PFSK-1 (cell line): ENCODE results near the gene BIK.

Source experiments
- FOXP2 ChIP-seq: optimal IDR thresholded peaks from 2 replicates; pipeline ENCODE3; 2011; ENCODE audit warnings: borderline replicate concordance, control low read depth, inconsistent platforms; ENCODE audit not compliant: insufficient read depth; ENCODE audit errors: extremely low read length, extremely low read depth
- POLR2AphosphoS5 ChIP-seq: IDR thresholded peaks from 2 replicates; pipeline ENCODE4 v1.6.1; 2012; ENCODE audit warnings: low read depth, mild to moderate bottlenecking, control low read depth, low read length, moderate library complexity
- REST ChIP-seq, 2 experiments: IDR thresholded peaks; 2 replicates each; pipeline versions ENCODE4 v1.6.1 to v1.8.0; 2011 to 2012; ENCODE audit warnings: low read depth in 2 of 2, low read length in 2 of 2, control low read depth in 1 of 2, inconsistent platforms in 1 of 2, mild to moderate bottlenecking in 1 of 2, moderate library complexity in 1 of 2; ENCODE audit not compliant: insufficient read depth in 1 of 2
- SIN3A ChIP-seq: IDR thresholded peaks from 2 replicates; pipeline ENCODE4 v1.6.1; 2012; ENCODE audit warnings: mild to moderate bottlenecking, low read length, moderate library complexity, borderline replicate concordance; ENCODE audit not compliant: insufficient read depth
- TAF1 ChIP-seq: IDR thresholded peaks from 2 replicates; pipeline ENCODE4 v1.6.1; 2012; ENCODE audit warnings: low read length, control low read depth, borderline replicate concordance; ENCODE audit not compliant: insufficient read depth

The BIK gene

GRCh38 chr22:43131773-43132501 lies 21.4 kb downstream of the BIK start:
- TF ChIP-seq FOXP2 (no peak), SIN3A (no peak), TAF1 (no peak), POLR2AphosphoS5 (no peak), REST (IDR thresholded peaks at IDR 0.05; ENCODE audit: insufficient read depth in 1 of 2, low read depth in 2 of 2, low read length in 2 of 2) (no peak)

- TF ChIP-seq REST (IDR thresholded peaks at IDR 0.05; ENCODE audit: insufficient read depth in 1 of 2, low read depth in 2 of 2, low read length in 2 of 2) (no peak), SIN3A (no peak), TAF1 (no peak), POLR2AphosphoS5 (no peak), FOXP2 (no peak)
Measured at GRCh38 chr22:43133401-43133800, 22.9 kb downstream of the BIK start.

- TF ChIP-seq TAF1 = no peak
- no peak for TF ChIP-seq FOXP2
- no peak for TF ChIP-seq SIN3A
- no peak for TF ChIP-seq REST (IDR thresholded peaks at IDR 0.05; ENCODE audit: insufficient read depth in 1 of 2, low read depth in 2 of 2, low read length in 2 of 2)
- no peak for TF ChIP-seq POLR2AphosphoS5
Measured at GRCh38 chr22:43134553-43134952, 24.0 kb downstream of the BIK start.

GRCh38 chr22:43135565-43135964 lies 25.0 kb downstream of the BIK start:
- TF ChIP-seq FOXP2 (no peak), TAF1 (no peak), SIN3A (no peak), REST (IDR thresholded peaks at IDR 0.05; ENCODE audit: insufficient read depth in 1 of 2, low read depth in 2 of 2, low read length in 2 of 2) (no peak), POLR2AphosphoS5 (no peak)

GRCh38 chr22:43136255-43136654 lies 25.7 kb downstream of the BIK start:
- TF ChIP-seq FOXP2 = no peak
- no peak for TF ChIP-seq TAF1
- TF ChIP-seq POLR2AphosphoS5 = no peak
- no peak for TF ChIP-seq REST (IDR thresholded peaks at IDR 0.05; ENCODE audit: insufficient read depth in 1 of 2, low read depth in 2 of 2, low read length in 2 of 2)
- no peak for TF ChIP-seq SIN3A
